Hepatocyte (in vitro differentiated cells): ENCODE results near the gene KSR2. TPM values are rescaled to one million over a fixed set of nuclear protein-coding genes. Genes with fewer than 3 reads are reported as not detected.
"Not testable (repeated sequence)": the region's sequence is repeated elsewhere in the genome, so short reads cannot be mapped to it uniquely, and the experiment has no call there.

Experiments
- DNase-seq: peaks from one replicate; pipeline ENCODE4 v3.0.0-alpha.2; 2016; ENCODE audit warnings: low spot score
- H2AFZ ChIP-seq: fragments of 200-600 bp; sonication (generic); 2 replicates; pipeline ENCODE4 v1.6.0; 2016; ENCODE audit warnings: antibody characterized with exemption, mild to moderate bottlenecking
- H3K27ac ChIP-seq: fragments of 200-600 bp; sonication (generic); 2 replicates; pipeline ENCODE4 v1.5.1; 2016; ENCODE audit warnings: mild to moderate bottlenecking
- H3K27me3 ChIP-seq: fragments of 200-600 bp; sonication (generic); 2 replicates; pipeline ENCODE4 v1.6.1; 2016
- H3K36me3 ChIP-seq: fragments of 200-600 bp; sonication (generic); replicated peaks from 2 replicates; pipeline ENCODE4 v1.5.1; 2016; ENCODE audit warnings: low read depth; ENCODE audit not compliant: insufficient read depth
- H3K4me1 ChIP-seq: fragments of 200-600 bp; sonication (generic); 2 replicates; pipeline ENCODE4 v1.5.1; 2016; ENCODE audit warnings: mild to moderate bottlenecking, moderate library complexity; ENCODE audit not compliant: insufficient read depth
- H3K4me2 ChIP-seq: fragments of 200-600 bp; sonication (generic); 2 replicates; pipeline ENCODE4 v1.6.0; 2016
- H3K4me3 ChIP-seq: fragments of 200-600 bp; sonication (generic); 2 replicates; pipeline ENCODE4 v1.5.1; 2016; ENCODE audit warnings: mild to moderate bottlenecking
- H3K79me2 ChIP-seq: fragments of 200-600 bp; sonication (generic); 2 replicates; pipeline ENCODE4 v1.6.0; 2017; ENCODE audit warnings: mild to moderate bottlenecking
- H3K9me2 ChIP-seq: fragments of 200-600 bp; sonication (generic); replicated peaks from 2 replicates; pipeline ENCODE4 v1.6.0; 2017; ENCODE audit warnings: mild to moderate bottlenecking; ENCODE audit not compliant: insufficient read depth
- H3K9me3 ChIP-seq: fragments of 200-600 bp; sonication (generic); 2 replicates; pipeline ENCODE4 v1.5.1; 2016; ENCODE audit warnings: low read depth, mild to moderate bottlenecking
- H4K20me1 ChIP-seq: fragments of 200-600 bp; sonication (generic); 2 replicates; pipeline ENCODE4 v1.6.0; 2016; ENCODE audit warnings: mild to moderate bottlenecking; ENCODE audit not compliant: insufficient read depth, poor library complexity, severe bottlenecking
- CTCF ChIP-seq: fragments of 200-600 bp; sonication (generic); IDR thresholded peaks from 2 replicates; pipeline ENCODE4 v1.5.1; 2016; ENCODE audit warnings: antibody characterized with exemption, mild to moderate bottlenecking; ENCODE audit not compliant: poor library complexity
- EZH2 ChIP-seq: fragments of 200-600 bp; sonication (generic); IDR thresholded peaks from 2 replicates; pipeline ENCODE4 v1.6.1; 2016; ENCODE audit warnings: antibody characterized with exemption, mild to moderate bottlenecking, borderline replicate concordance
- EZH2phosphoT487 ChIP-seq: fragments of 200-600 bp; sonication (generic); IDR thresholded peaks from one replicate; pipeline ENCODE4 v1.6.1; 2018; ENCODE audit warnings: antibody characterized with exemption, mild to moderate bottlenecking, low read depth, moderate library complexity; ENCODE audit not compliant: unreplicated experiment, severe bottlenecking
- WGBS: methylation state at CpG from one replicate; pipeline ENCODE4 v1.1.6; 2016; ENCODE audit warnings: low lambda C conversion rate; ENCODE audit errors: missing lambda C conversion rate; 5-methylcytosine and 5-hydroxymethylcytosine counted together
- polyA plus RNA-seq: library from polyadenylated mRNA; unstranded; fragments of >200 nt; fragmentation: Nextera tagmentation; extraction: Ambion mirVana; gene quantifications from 2 replicates; pipeline ENCODE4 v1.2.1, GENCODE V29; 2016
- total RNA-seq: library from RNA; depleted of rRNA; stranded (reverse); fragments of >200 nt; gene quantifications from 2 replicates; pipeline ENCODE4 v1.2.3, GENCODE V29; 2014

The KSR2 gene
- total and polyA plus RNA-seq, 2 experiments from 2014 or later = 0.37 to 0.46 TPM

- no peak overlapping the region for H3K27ac ChIP-seq
- no peaks in the 10 kb centered on the region for H3K79me2 ChIP-seq
- DNase-seq = no peak
- no peak overlapping the region for H3K4me2 ChIP-seq
- TF ChIP-seq EZH2phosphoT487 = no peak
- no peak for TF ChIP-seq EZH2
- H3K4me3 ChIP-seq = no peak overlapping the region
- no peaks in the 10 kb centered on the region for H3K36me3 ChIP-seq
- H4K20me1 ChIP-seq = no peaks in the 10 kb centered on the region
- no peak overlapping the region for H2AFZ ChIP-seq
- H3K9me2 ChIP-seq = no peaks in the 10 kb centered on the region
- H3K9me3 ChIP-seq = no peaks in the 10 kb centered on the region
- H3K4me1 ChIP-seq = no peaks in the 10 kb centered on the region
- no peaks in the 10 kb centered on the region for H3K27me3 ChIP-seq
These were observed 107.1 kb downstream of the KSR2 start for GRCh38 chr12:117861691-117862090.

- not testable (repeated sequence) for H3K36me3 ChIP-seq, H4K20me1 ChIP-seq, H3K9me2 ChIP-seq, H3K27ac ChIP-seq, H3K4me1 ChIP-seq, H3K27me3 ChIP-seq, H3K4me3 ChIP-seq, H2AFZ ChIP-seq, H3K79me2 ChIP-seq, H3K9me3 ChIP-seq, DNase-seq, H3K4me2 ChIP-seq
- 94% methylated on average over 13 of the region's 13 CpGs for WGBS
These were observed 108.0 kb downstream of the KSR2 start for GRCh38 chr12:117860787-117861290.

DNA sequence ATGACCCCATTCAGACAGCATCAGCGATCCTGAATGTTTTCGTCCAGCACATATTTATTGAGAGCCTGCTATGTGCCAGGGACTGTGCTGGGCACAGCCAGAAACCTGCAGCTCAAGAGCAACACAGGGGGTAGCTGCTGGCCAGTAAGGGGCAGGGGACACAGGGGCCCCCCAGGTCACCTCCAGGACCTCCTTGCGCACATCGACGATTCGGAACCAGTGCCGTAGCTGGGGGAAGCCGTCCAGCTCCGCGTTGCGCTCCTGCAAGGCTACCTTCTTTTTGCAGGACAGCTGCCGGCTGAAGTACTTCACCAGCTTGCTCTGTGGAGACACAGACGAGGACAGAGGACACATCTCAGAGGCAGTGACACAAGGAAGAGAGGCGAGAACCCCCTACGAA, 108.7 kb downstream of the KSR2 start:
- H3K4me1 ChIP-seq = no peaks in the 10 kb centered on the region
- H3K9me3 ChIP-seq = no peaks in the 10 kb centered on the region
- H3K79me2 ChIP-seq = no peaks in the 10 kb centered on the region
- no peak for DNase-seq
- H3K4me2 ChIP-seq = no peak overlapping the region
- no peaks in the 10 kb centered on the region for H3K9me2 ChIP-seq
- H3K4me3 ChIP-seq = no peak overlapping the region
- 93% methylated on average over 15 of the region's 15 CpGs for WGBS
- TF ChIP-seq EZH2 = no peak
- TF ChIP-seq CTCF = no peak
- no peak for TF ChIP-seq EZH2phosphoT487
- no peak overlapping the region for H2AFZ ChIP-seq
- H3K27me3 ChIP-seq = no peaks in the 10 kb centered on the region
- no peak overlapping the region for H3K27ac ChIP-seq
- no peaks in the 10 kb centered on the region for H3K36me3 ChIP-seq
- no peaks in the 10 kb centered on the region for H4K20me1 ChIP-seq

GRCh38 chr12:117857632-117858612, 110.9 kb downstream of the KSR2 start:
- TF ChIP-seq EZH2phosphoT487 (no peak), CTCF (peak; percentile 42)
- H4K20me1 ChIP-seq = no peaks in the 10 kb centered on the region
- H3K9me3 ChIP-seq = no peaks in the 10 kb centered on the region
- H3K4me2 ChIP-seq = no peak overlapping the region
- no peak overlapping the region for H3K4me3 ChIP-seq
- H2AFZ ChIP-seq = no peak overlapping the region
- no peaks in the 10 kb centered on the region for H3K36me3 ChIP-seq
- no peaks in the 10 kb centered on the region for H3K79me2 ChIP-seq
- H3K27me3 ChIP-seq = no peaks in the 10 kb centered on the region
- H3K27ac ChIP-seq = no peak overlapping the region
- no peaks in the 10 kb centered on the region for H3K9me2 ChIP-seq
- peak; percentile 60 for DNase-seq
- peaks cover 6% of the 10 kb centered on the region for H3K4me1 ChIP-seq
- 78% methylated on average over 13 of the region's 13 CpGs for WGBS

DNA sequence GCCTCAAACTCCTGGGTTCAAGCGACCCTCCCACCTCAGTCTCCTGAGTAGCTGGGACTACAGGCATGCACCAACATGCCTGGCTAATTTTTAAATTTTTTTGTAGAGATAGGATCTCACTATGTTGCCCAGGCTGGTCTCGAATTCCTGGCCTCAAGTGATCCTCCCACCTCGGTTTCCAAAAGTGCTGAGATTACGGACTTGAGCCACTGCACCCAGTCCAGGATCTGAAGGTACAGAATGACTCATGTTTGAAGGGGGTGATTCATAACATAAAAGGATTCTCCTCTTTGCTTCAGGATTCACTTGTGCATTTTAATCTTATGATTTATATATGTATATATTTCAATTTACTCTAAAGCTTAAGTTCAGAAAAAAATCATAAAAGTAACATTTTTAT, 111.7 kb downstream of the KSR2 start:
- not testable (repeated sequence) for H3K79me2 ChIP-seq, H3K4me2 ChIP-seq, H2AFZ ChIP-seq, H3K4me3 ChIP-seq, DNase-seq, H3K36me3 ChIP-seq, H3K27me3 ChIP-seq, H3K27ac ChIP-seq, H4K20me1 ChIP-seq, H3K9me3 ChIP-seq, H3K4me1 ChIP-seq, H3K9me2 ChIP-seq
- 76% methylated on average over 4 of the region's 4 CpGs for WGBS
